Sigmoid colon (tissue), 7 donors: Measurements from ENCODE around the gene IL17REL. TPM values are rescaled to one million over a fixed set of nuclear protein-coding genes. Genes with fewer than 3 reads are reported as not detected.

Experiments used
- DNase-seq: peaks from one replicate; pipeline ENCODE4 v3.0.0-alpha.2; 2019
- H3K27ac ChIP-seq, 4 donors: fragments of 200-600 bp; sonication (generic); one replicate each; pipeline ENCODE4 v1.5.1; 2016 to 2019; ENCODE audit warnings: mild to moderate bottlenecking in 1 of 4
- H3K27me3 ChIP-seq, 3 donors: fragments of 200-600 bp; sonication (generic); one replicate each; pipeline ENCODE4 v1.5.1; 2019; ENCODE audit warnings: mild to moderate bottlenecking in 1 of 3
- H3K36me3 ChIP-seq, 4 donors: fragments of 200-600 bp; sonication (generic); one replicate each; pipeline ENCODE4 v1.5.1; 2016 to 2019
- H3K4me1 ChIP-seq, 4 donors: fragments of 200-600 bp; sonication (generic); one replicate each; pipeline ENCODE4 v1.5.1; 2017 to 2019
- H3K4me3 ChIP-seq, 4 donors: fragments of 200-600 bp; sonication (generic); one replicate each; pipeline ENCODE4 v1.5.1; 2017 to 2019; ENCODE audit warnings: mild to moderate bottlenecking in 2 of 4, moderate library complexity in 1 of 4
- H3K9me3 ChIP-seq, 4 donors: fragments of 200-600 bp in 3 of 4; sonication (generic) in 3 of 4; one replicate each; pipeline versions ENCODE4 v1.5.1 to v1.6.1; 2013 to 2019
- CTCF ChIP-seq, 4 experiments: fragments of 450-650 bp in 3 of 4; fragments of 200-600 bp in 1 of 4; IDR thresholded peaks; one replicate each; pipeline ENCODE4 v1.5.1; 2016 to 2019; ENCODE audit warnings: antibody characterized with exemption in 4 of 4, mild to moderate bottlenecking in 3 of 4, moderate library complexity in 2 of 4
- EP300 ChIP-seq, 4 donors: sonication (generic); formaldehyde crosslinking; IDR thresholded peaks; one replicate each; pipeline ENCODE4 v1.6.1; 2017; ENCODE audit warnings: antibody characterized with exemption in 4 of 4
- POLR2A ChIP-seq, 2 donors: fragments of 450-650 bp; IDR thresholded peaks; one replicate each; pipeline ENCODE4 v1.6.1; 2016; ENCODE audit warnings: antibody characterized with exemption in 2 of 2, mild to moderate bottlenecking in 2 of 2, moderate library complexity in 2 of 2
- POLR2AphosphoS5 ChIP-seq, 4 donors: sonication (generic); formaldehyde crosslinking; IDR thresholded peaks; one replicate each; pipeline ENCODE4 v1.6.1; 2017; ENCODE audit warnings: antibody characterized with exemption in 4 of 4
- WGBS, 2 donors: extraction: QIAGEN DNeasy Blood & Tissue Kit; methylation state at CpG; one replicate each; pipeline ENCODE4 v1.1.7; 2013; 5-methylcytosine and 5-hydroxymethylcytosine counted together
- intact Hi-C: fragments of 100-400 bp; cut with DNase I; formaldehyde crosslinking; loops from one replicate; pipeline ENCODE4 v1.15.1; 2023
- polyA plus RNA-seq, 3 donors: library from polyadenylated mRNA; stranded (reverse); fragments of 200-250 nt; gene quantifications; one replicate each; pipeline ENCODE4 v1.2.3, GENCODE V29; 2013
- total RNA-seq, 4 donors: library from RNA; depleted of rRNA; stranded (reverse); fragments of >200 nt; gene quantifications; one replicate each; pipeline ENCODE4 v1.1.0, GENCODE V29; 2016
- donor health status: healthy with polysubstance abuse.
- donor health status: Bipolar disorder and iron deficiency.
- donor health status: healthy.

Gene IL17REL
- total and polyA plus RNA-seq, 7 donors: 1.6 TPM; not detected in 6

GRCh38 chr22:49951986-49952896 is 60.3 kb downstream of the IL17REL start:
- Histone ChIP-seq H3K27me3 (no peaks in the 10 kb centered on the region), H3K36me3 (no peaks in the 10 kb centered on the region), H3K4me3 (no peak overlapping the region), H3K9me3 (no peaks in the 10 kb centered on the region), H3K4me1 (peaks cover 0 to 21% (median 19%) of the 10 kb centered on the region in 4 donors), H3K27ac (peak overlapping the region in 3 of 4 donors; percentile 2 to 52 (median 35))
- WGBS, 2 donors: 34 to 69% methylated on average over 24 of the region's 24 CpGs
- intact Hi-C loops: no loop called here
- no peak for TF ChIP-seq POLR2AphosphoS5 (IDR thresholded peaks at IDR 0.05)
- TF ChIP-seq POLR2A (IDR thresholded peaks at IDR 0.05): no peak
- TF ChIP-seq CTCF (IDR thresholded peaks at IDR 0.05): no peak
- TF ChIP-seq EP300 (IDR thresholded peaks at IDR 0.05): no peak
- DNase-seq: no peak

GRCh38 chr22:49951678-49951985 is 60.9 kb downstream of the IL17REL start:
- no peaks in the 10 kb centered on the region for H3K9me3 ChIP-seq
- H3K27ac ChIP-seq: peak overlapping the region in 2 of 4 donors; percentile 22 to 52
- peaks cover 0 to 21% (median 19%) of the 10 kb centered on the region in 4 donors for H3K4me1 ChIP-seq
- H3K36me3 ChIP-seq: no peaks in the 10 kb centered on the region
- WGBS, 2 donors: 23 to 67% methylated on average over 4 of the region's 4 CpGs
- no peak for TF ChIP-seq POLR2AphosphoS5 (IDR thresholded peaks at IDR 0.05)
- TF ChIP-seq POLR2A (IDR thresholded peaks at IDR 0.05): no peak
- TF ChIP-seq CTCF (IDR thresholded peaks at IDR 0.05): no peak
- H3K4me3 ChIP-seq: no peak overlapping the region
- no peaks in the 10 kb centered on the region for H3K27me3 ChIP-seq
- DNase-seq: no peak
- intact Hi-C loops: no loop called here

- H3K9me3 ChIP-seq: no peaks in the 10 kb centered on the region
- intact Hi-C loops: no loop called here
- H3K36me3 ChIP-seq: no peaks in the 10 kb centered on the region
- H3K27ac ChIP-seq: peak overlapping the region in 2 of 4 donors; percentile 52 to 53
- TF ChIP-seq POLR2AphosphoS5 (IDR thresholded peaks at IDR 0.05): no peak
- TF ChIP-seq POLR2A (IDR thresholded peaks at IDR 0.05): no peak
- no peak for TF ChIP-seq CTCF (IDR thresholded peaks at IDR 0.05)
- TF ChIP-seq EP300 (IDR thresholded peaks at IDR 0.05): no peak
- no peaks in the 10 kb centered on the region for H3K27me3 ChIP-seq
- DNase-seq: no peak
- H3K4me1 ChIP-seq: peaks cover 0 to 21% (median 19%) of the 10 kb centered on the region in 4 donors
- 16 to 64% methylated on average over 28 of the region's 28 CpGs for WGBS, 2 donors
- no peak overlapping the region for H3K4me3 ChIP-seq
Observed at GRCh38 chr22:49951000-49951677, 61.4 kb downstream of the IL17REL start.

DNA sequence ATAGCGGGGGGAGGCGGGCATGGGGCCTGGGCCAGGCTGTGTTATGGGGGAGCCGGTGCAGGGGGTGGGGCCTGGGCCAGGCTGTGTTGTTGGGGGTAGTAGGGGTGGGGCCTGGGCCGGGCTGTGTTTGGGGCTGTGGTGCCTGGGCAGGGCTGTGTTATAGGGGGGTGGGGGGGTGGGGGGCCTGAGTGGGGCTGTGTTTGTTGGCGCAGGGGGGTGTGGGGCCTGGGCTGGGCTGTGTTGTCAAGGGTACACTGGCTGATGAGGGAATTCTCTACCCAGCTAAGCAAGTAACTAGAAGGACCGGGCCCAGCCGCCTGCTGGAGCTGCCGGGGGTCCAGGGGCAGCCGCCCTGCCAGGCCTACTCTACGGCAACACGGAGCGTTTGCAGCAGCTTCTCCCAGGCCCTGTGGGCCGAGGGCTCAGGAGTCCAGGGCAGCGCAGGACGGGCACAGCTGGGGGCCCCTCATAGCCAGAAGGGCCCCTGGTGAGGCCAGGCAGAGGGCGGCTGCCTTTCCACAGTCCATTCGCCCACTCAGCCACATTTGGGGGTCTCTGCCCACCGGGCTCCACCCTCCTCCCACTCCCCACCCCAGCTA is 62.1 kb downstream of the IL17REL start:
- intact Hi-C loops: no loop called here
- Histone ChIP-seq H3K27me3 (no peaks in the 10 kb centered on the region), H3K36me3 (no peaks in the 10 kb centered on the region), H3K4me1 (peaks cover 0 to 21% (median 19%) of the 10 kb centered on the region in 4 donors), H3K4me3 (no peak overlapping the region), H3K27ac (peak overlapping the region in 2 of 4 donors; percentile 14 to 53), H3K9me3 (no peaks in the 10 kb centered on the region)
- DNase-seq: no peak
- 20 to 71% methylated on average over 18 of the region's 18 CpGs for WGBS, 2 donors
- TF ChIP-seq EP300 (IDR thresholded peaks at IDR 0.05) (no peak), CTCF (IDR thresholded peaks at IDR 0.05) (no peak), POLR2AphosphoS5 (IDR thresholded peaks at IDR 0.05) (no peak), POLR2A (IDR thresholded peaks at IDR 0.05) (no peak)
